HEK293T (cell line): Measurements from ENCODE around the gene ELOVL7.

Experiments used
- ARNT ChIP-seq: fragments of 450-650 bp; IDR thresholded peaks from 2 replicates; pipeline ENCODE4 v1.6.1; 2017; ENCODE audit warnings: mild to moderate bottlenecking
- BHLHE40 ChIP-seq: fragments of 450-650 bp; IDR thresholded peaks from 2 replicates; pipeline ENCODE4 v1.6.1; 2016; ENCODE audit warnings: mild to moderate bottlenecking, moderate library complexity, borderline replicate concordance
- CTBP1 ChIP-seq: fragments of 450-650 bp; IDR thresholded peaks from 2 replicates; pipeline ENCODE4 v1.6.1; 2016; ENCODE audit warnings: borderline replicate concordance
- ELF4 ChIP-seq: fragments of 450-650 bp; IDR thresholded peaks from 2 replicates; pipeline ENCODE4 v1.6.1; 2017; ENCODE audit warnings: antibody characterized with exemption
- FOXK2 ChIP-seq: fragments of 450-650 bp; IDR thresholded peaks from 2 replicates; pipeline ENCODE4 v1.6.1; 2016; ENCODE audit warnings: mild to moderate bottlenecking
- FOXM1 ChIP-seq: fragments of 450-650 bp; IDR thresholded peaks from 2 replicates; pipeline ENCODE4 v1.6.1; 2017; ENCODE audit warnings: mild to moderate bottlenecking, borderline replicate concordance
- HDGF ChIP-seq: fragments of 450-650 bp; IDR thresholded peaks from 2 replicates; pipeline ENCODE4 v1.6.1; 2017; ENCODE audit warnings: antibody characterized with exemption, borderline replicate concordance
- L3MBTL2 ChIP-seq: fragments of 450-650 bp; conservative IDR thresholded peaks from 2 replicates; pipeline ENCODE4 v1.6.1; 2016; ENCODE audit warnings: mild to moderate bottlenecking
- NFRKB ChIP-seq: fragments of 450-650 bp; IDR thresholded peaks from 2 replicates; pipeline ENCODE4 v1.6.1; 2016; ENCODE audit warnings: mild to moderate bottlenecking, moderate library complexity
- SP1 ChIP-seq: fragments of 450-650 bp; IDR thresholded peaks from 2 replicates; pipeline ENCODE4 v1.6.1; 2017
- SUZ12 ChIP-seq: fragments of 450-650 bp; IDR thresholded peaks from 2 replicates; pipeline ENCODE4 v1.6.1; 2016; ENCODE audit warnings: mild to moderate bottlenecking
- ZNF384 ChIP-seq: fragments of 450-650 bp; IDR thresholded peaks from 2 replicates; pipeline ENCODE4 v1.6.1; 2016

DNA sequence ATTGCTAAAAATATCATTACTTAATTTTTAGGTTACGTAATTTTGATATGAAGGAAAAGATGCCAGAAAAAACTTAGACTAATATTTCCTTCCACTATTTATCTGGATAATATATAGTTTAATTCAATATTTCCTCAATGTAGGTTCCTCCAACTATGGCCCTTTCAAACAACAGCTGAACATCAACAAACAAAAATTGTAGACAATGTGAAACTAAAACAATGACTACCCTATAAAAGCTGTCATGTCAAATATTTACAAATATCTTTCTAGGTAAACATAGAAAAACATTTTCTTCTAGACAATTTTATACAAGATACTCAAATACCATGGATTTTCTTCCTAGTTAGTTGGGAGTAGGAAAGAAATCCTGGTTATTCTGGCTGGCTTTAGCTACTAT, 16.9 kb downstream of the ELOVL7 start:
- TF ChIP-seq SUZ12: no peak
- no peak for TF ChIP-seq SP1
- TF ChIP-seq ZNF384: no peak
- no peak for TF ChIP-seq CTBP1
- no peak for TF ChIP-seq L3MBTL2
- TF ChIP-seq FOXK2: no peak
- TF ChIP-seq ARNT: no peak
- TF ChIP-seq HDGF: no peak
- TF ChIP-seq ELF4: no peak
- no peak for TF ChIP-seq BHLHE40
- no peak for TF ChIP-seq FOXM1
- no peak for TF ChIP-seq NFRKB
